Aorta (tissue), 5 donors: ENCODE results near the gene PPP1R15A. TPM values are rescaled to one million over a fixed set of nuclear protein-coding genes. Genes with fewer than 3 reads are reported as not detected.

Experiments used
- ATAC-seq: fragments of 200-7000 bp; cut with Tn5 transposase; one replicate; pipeline ENCODE4 v1.9.1; 2022; ENCODE audit warnings: moderate library complexity; ENCODE audit not compliant: low FRiP score
- DNase-seq, 2 donors: peaks; one replicate each; pipeline ENCODE4 v3.0.0-alpha.2; 2020
- H3K27ac ChIP-seq, 2 donors: one replicate each; pipeline ENCODE4 v1.5.1; 2013; ENCODE audit warnings: low read length in 2 of 2, mild to moderate bottlenecking in 2 of 2, moderate library complexity in 2 of 2, control low read depth in 1 of 2, inconsistent platforms in 1 of 2, low read depth in 1 of 2
- H3K27me3 ChIP-seq, 2 donors: one replicate each; pipeline ENCODE4 v1.6.1; 2013; ENCODE audit warnings: control low read depth in 1 of 2, low read length in 1 of 2, mild to moderate bottlenecking in 1 of 2, moderate library complexity in 1 of 2; ENCODE audit not compliant: insufficient read depth in 2 of 2, control insufficient read depth in 1 of 2
- H3K36me3 ChIP-seq, 2 donors: one replicate each; pipeline ENCODE4 v1.6.1; 2013; ENCODE audit warnings: control low read depth in 1 of 2, low read length in 1 of 2, mild to moderate bottlenecking in 1 of 2; ENCODE audit not compliant: insufficient read depth in 2 of 2, control insufficient read depth in 1 of 2
- H3K4me1 ChIP-seq, 2 donors: one replicate each; pipeline ENCODE4 v1.6.1; 2013; ENCODE audit warnings: low read length in 2 of 2, control low read depth in 1 of 2, mild to moderate bottlenecking in 1 of 2, moderate library complexity in 1 of 2; ENCODE audit not compliant: insufficient read depth in 2 of 2, control insufficient read depth in 1 of 2
- H3K4me3 ChIP-seq, 2 donors: one replicate each; pipeline ENCODE4 v1.5.1; 2013; ENCODE audit warnings: low read length in 2 of 2, control low read depth in 1 of 2, mild to moderate bottlenecking in 1 of 2
- H3K9me3 ChIP-seq: one replicate; pipeline ENCODE4 v1.6.1; 2013; ENCODE audit warnings: mild to moderate bottlenecking, low read length; ENCODE audit not compliant: control insufficient read depth
- WGBS, 2 donors: extraction: QIAGEN DNeasy Blood & Tissue Kit; methylation state at CpG; one replicate each; pipeline ENCODE4 v1.1.7; 2013; 5-methylcytosine and 5-hydroxymethylcytosine counted together
- intact Hi-C, 2 donors: fragments of 100-400 bp; cut with DNase I; formaldehyde crosslinking; loops; one replicate each; pipeline versions ENCODE4 v1.14.2 to v1.15.0; 2022
- long read RNA-seq, 2 donors: library from polyadenylated mRNA; unstranded; transcript quantifications; one replicate each; pipeline ENCODE4 v2.0.0, GENCODE V29; 2020 to 2021
- polyA plus RNA-seq, 2 donors: library from polyadenylated mRNA; stranded (reverse); fragments of 200-250 nt; gene quantifications; one replicate each; pipeline ENCODE4 v1.2.3, GENCODE V29; 2013
- total RNA-seq, 2 donors: library from RNA; stranded (reverse); fragmentation: NEBNext Ultra II Directional; extraction: Animal tissue kit (Norgen Biotek cat#: 25700); gene quantifications; one replicate each; pipeline ENCODE4 v1.2.1, GENCODE V29; 2021
- donor health status: healthy with polysubstance abuse.
- donor health status: Bipolar disorder and iron deficiency.
- donor health status: DM: no; HTN: no; CAD: no.
- donor health status: DM: no; HTN: no; CAD: no.
- donor health status: DM: yes; HTN: yes; CAD: no.

PPP1R15A gene
- total RNA-seq (100 to 1,000 TPM in 1 of 2 donors, 10 to 100 TPM in 1; 57.2 to 182 TPM), polyA plus RNA-seq (10 to 100 TPM; 64.9 to 95.4 TPM)
- long read RNA-seq, donor 1, transcript PPP1R15A-201 (3 exons, 2,378 nt), result major isoform, 1,689 of 1,983 reads
- long read RNA-seq, donor 1, transcript PPP1R15A-202 (1 exons, 1,725 nt), result minor isoform, 9 of 1,983 reads
- long read RNA-seq, donor 1, partial matches to known transcripts, result 233 of 1,983 reads
- long read RNA-seq, donor 1, other reads (novel, unspliced or antisense), result 52 of 1,983 reads
- long read RNA-seq, donor 2, transcript PPP1R15A-201 (3 exons, 2,378 nt), result major isoform, 142 of 166 reads
- long read RNA-seq, donor 2, partial matches to known transcripts, result 22 of 166 reads
- long read RNA-seq, donor 2, other reads (novel, unspliced or antisense), result 0 of 166 reads

- no peaks in the 10 kb centered on the region for H3K9me3 ChIP-seq
- ATAC-seq (peak; percentile 90), DNase-seq (peak; percentile 97 to 99)
- peaks cover 0 to 4% of the 10 kb centered on the region in 2 donors for H3K36me3 ChIP-seq
- H3K27me3 ChIP-seq, result no peaks in the 10 kb centered on the region
- H3K4me3 ChIP-seq, result peak within 1 kb of the TSS; percentile 29 to 99
- H3K4me1 ChIP-seq, result no peaks in the 10 kb centered on the region
- intact Hi-C loops, result loop anchor here (5.0 to 10.0 kb wide), 2 partner anchors 92 to 95 kb away; partner anchors contain the start of gene FTL (in 2 of the 2)
- 0% methylated on average over 53 of the region's 53 CpGs for WGBS, 2 donors
- peak within 1 kb of the TSS; percentile 71 to 93 for H3K27ac ChIP-seq
Observed at GRCh38 chr19:48872182-48872883, at the start of gene PPP1R15A. Gene PPP1R15A, plus strand, starts transcription at chr19:48872421. Its CDS starts 813 bp downstream, at chr19:48873234.

- DNase-seq (no peak), ATAC-seq (no peak)
- Histone ChIP-seq H3K9me3 (no peaks in the 10 kb centered on the region), H3K36me3 (no peaks in the 10 kb centered on the region), H3K27ac (no peak overlapping the region), H3K4me3 (no peak overlapping the region), H3K4me1 (no peaks in the 10 kb centered on the region), H3K27me3 (no peaks in the 10 kb centered on the region)
- 99 to 100% methylated on average over 2 of the region's 2 CpGs for WGBS, 2 donors
- intact Hi-C loops, result no loop called here
Observed at GRCh38 chr19:48822514-48822913, 49.7 kb upstream of the PPP1R15A start.

- Histone ChIP-seq H3K4me1 (no peaks in the 10 kb centered on the region), H3K4me3 (no peak overlapping the region), H3K27ac (no peak overlapping the region), H3K9me3 (no peaks in the 10 kb centered on the region), H3K27me3 (no peaks in the 10 kb centered on the region), H3K36me3 (no peaks in the 10 kb centered on the region)
- DNase-seq (no peak), ATAC-seq (no peak)
- WGBS, 2 donors, result 73 to 76% methylated on average over 8 of the region's 8 CpGs
- intact Hi-C loops, result no loop called here
Observed at GRCh38 chr19:48826606-48827020, 45.6 kb upstream of the PPP1R15A start.

GRCh38 chr19:48830088-48830487, 42.1 kb upstream of the PPP1R15A start:
- Histone ChIP-seq H3K27ac (no peak overlapping the region), H3K27me3 (no peaks in the 10 kb centered on the region), H3K4me1 (no peaks in the 10 kb centered on the region), H3K9me3 (no peaks in the 10 kb centered on the region), H3K4me3 (no peak overlapping the region), H3K36me3 (no peaks in the 10 kb centered on the region)
- no peak for ATAC-seq
- intact Hi-C loops, result no loop called here
- no peak for DNase-seq
- WGBS, 2 donors, result 88 to 93% methylated on average over 9 of the region's 9 CpGs

- H3K36me3 ChIP-seq, result no peaks in the 10 kb centered on the region
- no peak for ATAC-seq
- intact Hi-C loops, result no loop called here
- no peak overlapping the region for H3K4me3 ChIP-seq
- peaks cover 0 to 3% of the 10 kb centered on the region in 2 donors for H3K4me1 ChIP-seq
- H3K27ac ChIP-seq, result no peak overlapping the region
- no peaks in the 10 kb centered on the region for H3K27me3 ChIP-seq
- 96 to 97% methylated on average over 4 of the region's 4 CpGs for WGBS, 2 donors
- no peak for DNase-seq
- H3K9me3 ChIP-seq, result no peaks in the 10 kb centered on the region
Observed at GRCh38 chr19:48830965-48831364, 41.3 kb upstream of the PPP1R15A start.

- ATAC-seq (no peak), DNase-seq (no peak)
- H3K27me3 ChIP-seq, result no peaks in the 10 kb centered on the region
- H3K4me1 ChIP-seq, result peaks cover 0 to 3% of the 10 kb centered on the region in 2 donors
- no peak overlapping the region for H3K4me3 ChIP-seq
- no peaks in the 10 kb centered on the region for H3K9me3 ChIP-seq
- H3K36me3 ChIP-seq, result no peaks in the 10 kb centered on the region
- 76 to 87% methylated on average over 5 of the region's 5 CpGs for WGBS, 2 donors
- intact Hi-C loops, result no loop called here
- H3K27ac ChIP-seq, result no peak overlapping the region
Observed at GRCh38 chr19:48833049-48833448, 39.2 kb upstream of the PPP1R15A start.

GRCh38 chr19:48833977-48834376, 38.2 kb upstream of the PPP1R15A start:
- Histone ChIP-seq H3K27me3 (no peaks in the 10 kb centered on the region), H3K4me3 (no peak overlapping the region), H3K9me3 (no peaks in the 10 kb centered on the region), H3K36me3 (no peaks in the 10 kb centered on the region), H3K4me1 (peaks cover 0 to 3% of the 10 kb centered on the region in 2 donors), H3K27ac (no peak overlapping the region)
- DNase-seq, result no peak
- WGBS, 2 donors, result 87 to 93% methylated on average over 5 of the region's 5 CpGs
- intact Hi-C loops, result no loop called here
- no peak for ATAC-seq

GRCh38 chr19:48835734-48836088, 36.5 kb upstream of the PPP1R15A start:
- peak; percentile 92 for ATAC-seq
- peak overlapping the region; percentile 10 to 27 for H3K4me3 ChIP-seq
- whole genome bisulfite sequencing, 2 donors, result 1% methylated on average over 11 to 12 of the region's 12 CpGs
- intact Hi-C loops, result loop anchor here (1.0 kb wide), 1 partner anchor 40 kb away; no protein-coding TSS in a partner anchor
- H3K9me3 ChIP-seq, result no peaks in the 10 kb centered on the region
- peak overlapping the region in 1 of 2 donors; percentile 60 for H3K27ac ChIP-seq
- H3K36me3 ChIP-seq, result no peaks in the 10 kb centered on the region
- DNase-seq, result peak; percentile 96 to 98
- H3K4me1 ChIP-seq, result peaks cover 0 to 3% of the 10 kb centered on the region in 2 donors
- H3K27me3 ChIP-seq, result no peaks in the 10 kb centered on the region
